Measurements from ENCODE around the gene RNF224.

DNA sequence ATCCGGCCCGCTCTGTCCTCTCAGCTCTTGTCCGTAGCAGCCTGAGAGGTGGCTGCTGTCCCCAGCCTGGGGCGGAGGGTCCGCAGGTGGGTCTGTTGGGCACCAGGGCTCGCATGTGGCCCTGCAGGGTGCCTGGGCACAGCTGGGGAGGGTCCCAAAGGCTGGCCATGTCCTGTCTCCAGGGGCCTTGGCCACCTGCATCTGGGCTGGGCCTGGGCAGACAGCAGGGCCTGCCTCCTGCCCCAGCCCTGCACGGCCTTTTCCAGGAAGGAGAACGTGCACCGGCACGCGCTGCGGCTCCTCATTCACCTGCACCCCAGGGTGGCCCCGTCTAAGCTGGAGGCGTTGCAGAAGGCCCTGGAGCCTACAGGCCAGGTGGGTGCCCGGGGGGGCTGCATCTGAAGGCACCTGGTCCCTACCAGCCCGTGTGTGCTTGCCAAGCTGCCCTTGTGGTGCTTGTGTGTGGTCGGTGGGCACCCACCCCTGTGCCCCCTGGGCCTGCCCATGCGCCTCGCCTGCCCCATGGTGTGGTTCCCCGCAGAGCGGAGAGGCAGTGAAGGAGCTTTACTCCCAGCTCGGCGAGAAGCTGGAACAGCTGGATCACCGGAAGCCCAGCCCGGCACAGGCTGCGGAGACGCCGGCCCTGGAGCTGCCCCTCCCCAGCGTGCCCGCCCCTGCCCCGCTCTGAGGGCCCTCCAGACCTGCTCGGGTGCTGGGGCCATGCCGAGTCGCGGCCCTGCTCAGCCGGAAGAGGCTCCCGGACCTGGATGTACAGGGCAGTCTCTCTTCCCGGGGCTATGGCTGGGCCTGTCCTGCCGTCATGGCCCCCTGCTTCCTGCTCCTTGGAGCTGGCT lies 45.2 kb downstream of the RNF224 start:
- TF ChIP-seq, protein P1, sequence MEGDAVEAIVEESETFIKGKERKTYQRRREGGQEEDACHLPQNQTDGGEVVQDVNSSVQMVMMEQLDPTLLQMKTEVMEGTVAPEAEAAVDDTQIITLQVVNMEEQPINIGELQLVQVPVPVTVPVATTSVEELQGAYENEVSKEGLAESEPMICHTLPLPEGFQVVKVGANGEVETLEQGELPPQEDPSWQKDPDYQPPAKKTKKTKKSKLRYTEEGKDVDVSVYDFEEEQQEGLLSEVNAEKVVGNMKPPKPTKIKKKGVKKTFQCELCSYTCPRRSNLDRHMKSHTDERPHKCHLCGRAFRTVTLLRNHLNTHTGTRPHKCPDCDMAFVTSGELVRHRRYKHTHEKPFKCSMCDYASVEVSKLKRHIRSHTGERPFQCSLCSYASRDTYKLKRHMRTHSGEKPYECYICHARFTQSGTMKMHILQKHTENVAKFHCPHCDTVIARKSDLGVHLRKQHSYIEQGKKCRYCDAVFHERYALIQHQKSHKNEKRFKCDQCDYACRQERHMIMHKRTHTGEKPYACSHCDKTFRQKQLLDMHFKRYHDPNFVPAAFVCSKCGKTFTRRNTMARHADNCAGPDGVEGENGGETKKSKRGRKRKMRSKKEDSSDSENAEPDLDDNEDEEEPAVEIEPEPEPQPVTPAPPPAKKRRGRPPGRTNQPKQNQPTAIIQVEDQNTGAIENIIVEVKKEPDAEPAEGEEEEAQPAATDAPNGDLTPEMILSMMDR (IDR thresholded peaks at IDR 0.05; ENCODE audit: insufficient read depth, low read length, poor library complexity, severe bottlenecking) = no peak
- TF ChIP-seq EZH2phosphoT487 (conservative IDR thresholded peaks at IDR 0.05; ENCODE audit: low read length) = no peak

Data from SU-DHL-6 (cell line).